Measurements from ENCODE around the gene TGM1.

The TGM1 gene

DNA sequence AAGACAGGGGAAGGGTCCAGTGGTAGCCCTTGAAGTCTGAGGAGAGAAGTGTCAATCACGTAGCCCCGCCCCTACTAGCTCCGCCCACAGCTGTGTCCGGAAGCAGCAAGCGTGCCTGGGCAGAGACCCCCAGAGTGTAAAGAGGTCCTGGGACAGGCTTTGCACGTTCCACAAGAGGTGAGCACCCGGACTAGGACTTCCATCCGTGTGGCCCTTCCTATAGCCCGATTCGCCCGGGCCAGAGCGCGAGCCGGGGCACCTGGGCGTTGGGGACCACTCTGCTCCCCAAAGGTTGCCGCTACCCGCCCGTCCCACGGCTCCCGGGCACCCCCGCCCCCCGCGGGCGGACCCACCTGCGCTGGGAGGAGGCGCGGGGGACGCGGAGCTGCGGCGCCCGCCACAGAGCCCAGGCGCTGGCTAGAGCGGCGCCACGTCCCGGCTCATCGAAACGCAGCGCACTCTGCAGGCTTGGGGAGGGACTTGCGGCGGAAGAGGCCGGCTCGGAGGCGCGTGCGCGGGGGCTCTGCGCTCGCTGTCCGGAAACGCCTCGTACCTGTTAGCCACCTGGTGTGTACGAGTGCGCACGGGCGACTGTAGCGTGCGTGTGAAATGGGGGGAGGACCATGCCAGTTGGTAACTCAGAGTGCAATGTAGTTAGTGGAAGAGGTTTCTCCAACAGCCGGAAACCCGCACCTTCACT lies 8.3 kb upstream of the TGM1 start, which contains the start of gene RABGGTA:
RABGGTA (minus strand) TSS at position 464 of the 700 bp plus-strand sequence. CDS start 482 bp downstream, outside the sequence.
- DNase-seq (ENCODE audit: low read depth), result peak; percentile 70

DNA sequence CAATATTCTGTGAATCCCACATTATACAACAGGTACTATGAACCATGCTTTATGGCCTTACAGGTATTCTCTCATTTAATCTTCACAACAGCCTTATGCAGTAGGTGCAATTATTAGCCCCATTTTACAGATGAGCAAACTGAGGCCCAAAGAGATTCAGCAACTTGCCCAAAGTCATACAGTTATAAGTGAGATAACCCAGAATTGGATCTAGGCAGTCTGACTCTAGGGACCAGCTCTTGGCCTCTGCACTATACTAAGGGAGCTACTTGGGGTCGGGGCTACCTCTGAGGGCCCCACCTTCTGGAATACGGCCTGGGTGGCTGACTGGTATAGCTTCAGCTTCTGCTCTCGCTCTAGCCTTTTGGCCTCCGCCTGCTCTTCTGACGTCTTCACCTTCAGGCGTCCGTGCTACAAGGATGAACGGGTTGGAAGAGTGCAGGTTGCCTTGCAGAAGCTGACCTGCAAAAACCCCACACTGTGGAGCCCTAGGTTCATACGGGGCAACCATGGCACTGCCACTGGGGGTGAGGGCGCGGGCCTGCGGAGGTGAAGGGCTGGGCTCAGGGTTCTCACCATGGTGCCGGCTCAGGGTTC lies 7.7 kb upstream of the TGM1 start:
- no peak for DNase-seq (ENCODE audit: low read depth)

DNA sequence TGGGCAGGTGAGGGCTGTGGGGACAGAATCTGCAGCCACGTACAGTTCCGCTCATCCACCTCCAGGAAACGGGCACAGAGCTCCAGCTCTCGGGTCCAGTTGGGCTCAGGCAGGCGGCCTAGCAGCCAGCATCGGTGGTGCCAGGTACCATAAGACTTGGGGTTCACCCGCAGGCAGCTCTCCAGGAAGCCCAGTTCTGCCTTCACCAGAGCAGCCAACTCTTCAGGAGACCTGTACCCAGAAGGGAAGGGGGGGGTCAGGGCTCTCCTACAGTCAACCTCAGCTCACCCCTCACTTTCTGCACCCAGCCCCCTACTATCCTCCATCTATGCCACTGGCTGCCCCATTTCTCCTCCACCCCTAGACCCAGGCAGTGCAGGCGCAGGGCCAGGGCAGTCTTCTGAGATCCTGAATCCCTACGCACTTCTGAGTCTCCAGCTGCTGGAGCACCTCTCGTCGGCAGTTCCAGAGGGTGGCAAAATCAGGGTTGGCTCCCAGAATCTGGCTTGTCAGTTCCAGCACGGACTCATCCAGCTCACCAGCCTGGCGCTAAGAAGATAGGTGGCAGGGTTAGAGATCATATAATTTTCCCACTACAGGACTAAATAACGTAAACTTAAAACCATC lies 7.0 kb upstream of the TGM1 start:
- no peak for DNase-seq (ENCODE audit: low read depth)

DNA sequence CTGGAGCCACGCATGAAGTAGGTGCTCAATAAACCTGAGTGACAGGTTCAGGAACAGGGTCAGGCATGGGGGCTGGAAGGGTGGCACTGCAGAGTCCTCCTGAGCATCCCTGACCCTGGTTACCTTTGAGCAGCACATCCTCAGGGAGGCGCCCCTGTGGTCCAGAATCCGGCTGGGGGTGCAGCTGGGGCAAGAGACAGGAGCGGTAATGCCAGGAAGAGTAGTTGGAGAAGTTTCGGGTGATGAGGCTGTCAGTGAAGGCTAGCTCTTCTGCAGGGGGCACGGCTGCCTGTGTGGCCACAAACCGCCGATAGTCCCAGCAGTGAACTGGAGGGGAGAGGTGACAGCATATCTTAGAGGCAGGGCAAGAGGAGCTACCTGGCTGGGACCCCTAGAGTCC lies 6.4 kb upstream of the TGM1 start:
- no peak for DNase-seq (ENCODE audit: low read depth)

DNA sequence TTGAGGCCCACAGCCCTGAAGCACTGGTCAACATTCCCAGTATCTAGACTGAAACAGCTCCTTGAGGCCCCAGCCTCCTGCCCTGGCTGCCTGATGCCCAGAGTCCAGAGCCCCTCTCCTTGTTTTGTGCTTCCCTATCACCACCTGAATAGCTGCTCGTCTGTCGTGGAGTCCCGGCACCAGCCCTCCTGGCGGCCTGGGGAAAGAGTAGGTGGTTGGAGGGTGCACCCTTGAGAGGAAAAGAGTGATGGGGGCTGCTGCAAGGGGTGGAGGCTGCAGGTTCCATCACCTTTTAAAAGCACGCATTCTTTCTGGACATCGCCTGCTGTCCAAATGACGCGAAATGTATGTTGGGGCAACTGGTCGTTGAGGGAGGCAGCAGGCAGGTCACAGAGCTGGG lies 5.2 kb upstream of the TGM1 start:
- no peak for DNase-seq (ENCODE audit: low read depth)

DNA sequence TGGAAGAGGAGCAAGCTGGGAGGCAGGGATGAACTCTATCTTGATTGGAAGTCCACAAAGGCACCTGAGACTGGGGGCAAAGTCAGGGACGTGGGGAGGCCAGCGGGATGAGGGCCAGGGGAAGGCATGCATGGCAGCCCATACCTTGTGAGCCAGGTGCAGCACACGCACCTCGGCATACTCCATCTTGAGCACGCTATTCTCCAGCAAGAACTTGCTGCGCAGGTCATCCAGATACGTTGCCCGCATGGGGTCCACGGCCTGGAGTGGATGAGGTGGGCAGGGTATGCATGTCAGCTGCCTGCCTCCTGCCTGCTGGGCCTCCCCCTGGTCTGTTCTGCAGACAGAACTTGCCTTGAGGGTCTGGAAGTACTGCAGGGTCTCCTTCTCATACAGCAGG lies 4.5 kb upstream of the TGM1 start:
- DNase-seq (ENCODE audit: low read depth), result no peak

DNA sequence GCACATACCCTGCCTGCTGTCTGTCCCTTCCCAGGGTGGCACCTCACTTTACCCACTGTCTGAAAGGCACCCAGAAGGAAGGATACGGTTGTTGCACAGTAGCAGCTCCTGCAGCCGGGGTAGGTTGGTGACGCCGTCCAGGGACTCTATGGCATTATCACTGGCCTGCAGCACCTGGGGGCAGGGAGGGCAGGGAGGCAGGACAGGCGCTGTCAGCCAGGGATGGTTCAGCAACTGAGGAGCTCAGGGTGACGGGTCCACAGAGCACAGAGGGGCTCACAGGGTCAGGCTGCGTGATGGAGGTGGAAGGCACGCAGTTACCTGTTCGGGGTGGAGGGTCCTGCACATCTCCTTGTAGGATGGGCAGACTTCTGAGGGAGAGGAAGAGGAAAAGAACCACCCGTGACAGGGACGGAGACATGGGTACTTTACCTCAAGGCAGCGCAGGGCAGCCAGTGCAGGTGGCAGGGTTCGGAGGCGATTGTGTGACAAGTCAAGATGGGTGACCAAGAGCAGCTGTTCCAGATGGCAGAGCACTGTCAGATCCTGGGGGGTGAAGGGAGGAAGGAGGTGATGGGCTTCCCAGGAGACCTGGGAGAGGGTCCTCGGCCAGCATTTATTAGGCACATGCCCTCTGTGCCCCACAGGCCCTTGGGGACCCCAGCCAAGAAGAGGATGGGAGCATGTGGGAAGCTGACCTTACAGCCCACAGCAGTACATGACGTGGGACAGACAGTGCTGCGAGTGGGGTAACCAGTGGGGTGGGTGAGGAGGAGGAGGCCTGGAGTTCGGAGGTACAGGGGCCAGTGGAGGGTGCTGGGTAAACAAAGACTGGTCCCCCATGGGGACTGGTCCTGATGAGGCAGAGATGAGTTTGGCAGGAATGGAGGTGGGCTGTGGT lies 3.6 kb upstream of the TGM1 start:
- no peak for DNase-seq (ENCODE audit: low read depth)

DNA sequence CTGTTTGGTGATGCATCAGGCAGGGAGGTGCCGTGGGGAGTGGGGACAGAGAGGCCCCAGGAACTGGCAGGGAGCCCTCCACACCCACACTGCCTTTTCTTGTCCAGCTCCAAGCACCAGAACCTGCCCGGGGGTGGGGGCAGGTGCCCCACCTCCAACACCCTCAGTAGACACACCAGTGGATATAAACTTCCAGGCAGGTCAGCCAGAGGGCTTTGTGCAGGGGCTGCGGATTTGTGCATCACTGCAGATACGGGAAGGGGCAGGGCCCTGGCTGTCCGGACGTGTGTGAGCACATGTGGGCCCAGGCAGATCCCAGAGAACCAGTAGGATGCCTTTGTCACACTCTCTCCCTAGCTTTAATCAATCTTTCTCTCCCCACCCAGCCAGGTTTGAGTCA lies 1.3 kb upstream of the TGM1 start:
- no peak for DNase-seq (ENCODE audit: low read depth)

DNA sequence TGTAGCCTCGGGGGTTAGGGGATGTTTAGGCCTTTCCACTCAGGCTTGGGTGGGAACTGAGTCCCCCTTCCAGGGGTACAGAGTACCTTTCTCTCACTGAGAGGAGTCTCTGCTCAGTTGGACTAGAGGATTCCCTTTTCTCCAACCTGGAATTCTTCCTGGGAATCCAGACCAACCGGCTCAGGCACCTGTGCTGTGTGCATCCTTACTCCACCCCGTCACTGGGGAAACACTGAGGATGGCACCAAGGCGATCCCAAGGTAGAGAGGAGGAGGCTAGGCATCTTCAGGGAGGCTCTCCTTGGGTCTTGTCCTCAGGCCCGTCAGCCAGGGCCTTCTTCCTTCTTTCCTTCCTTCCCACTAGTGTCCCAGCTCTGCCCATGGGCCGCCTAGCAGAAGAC lies 871 bp upstream of the TGM1 start:
- DNase-seq (ENCODE audit: low read depth), result no peak

DNA sequence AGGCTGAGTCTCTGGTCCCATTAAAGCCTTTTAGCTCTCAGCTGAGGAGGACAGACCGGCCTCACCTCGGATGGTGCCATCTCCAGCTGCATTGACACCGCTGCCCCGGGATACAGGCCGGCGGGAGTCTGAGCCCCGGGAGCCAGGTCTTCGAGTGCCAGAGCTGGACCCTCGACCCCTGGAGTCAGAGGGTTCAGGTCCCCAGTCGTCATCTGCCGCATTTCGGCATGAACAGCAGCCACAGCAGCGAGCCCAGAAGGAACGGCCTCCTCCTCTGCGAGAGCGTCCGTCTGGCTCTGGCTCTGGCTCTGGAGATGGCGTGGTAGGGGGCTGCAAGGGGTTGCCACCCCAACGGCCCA lies 1.0 kb downstream of the TGM1 start:
- DNase-seq (ENCODE audit: low read depth), result no peak

DNA sequence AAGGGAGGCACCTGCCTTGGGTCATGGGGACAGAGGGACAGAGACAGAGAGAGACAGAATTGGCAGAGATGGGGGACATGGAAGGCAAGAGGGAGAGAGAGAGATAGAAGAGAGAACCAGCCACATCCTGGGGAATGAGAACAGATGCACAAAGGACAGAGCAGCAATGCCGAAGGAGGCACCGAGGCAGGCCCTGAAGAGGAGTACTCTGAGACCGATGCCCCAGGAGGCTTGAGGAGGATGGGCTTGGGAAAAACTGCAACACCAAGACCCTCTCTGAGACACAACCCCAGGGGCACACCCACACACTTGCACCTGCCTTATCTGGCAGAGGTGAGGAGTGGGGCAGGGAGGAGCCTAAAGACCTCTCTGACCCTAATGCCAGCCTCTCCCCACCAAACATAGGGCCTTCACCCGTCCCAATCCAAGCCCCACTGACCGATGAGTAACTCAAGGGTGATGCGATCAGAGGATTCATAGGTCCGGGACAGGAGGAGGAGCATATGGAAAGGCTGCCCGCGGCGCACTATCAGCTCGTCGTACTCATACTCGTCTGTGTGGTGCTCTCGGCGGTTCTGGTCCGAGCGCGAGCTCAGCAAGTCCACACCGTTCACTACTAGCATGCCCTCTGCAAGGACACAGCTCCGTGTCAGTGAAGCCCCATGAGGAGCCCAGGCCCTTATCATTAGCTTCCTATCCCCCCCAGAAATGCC lies 1.6 kb downstream of the TGM1 start:
- no peak for DNase-seq (ENCODE audit: low read depth)

DNA sequence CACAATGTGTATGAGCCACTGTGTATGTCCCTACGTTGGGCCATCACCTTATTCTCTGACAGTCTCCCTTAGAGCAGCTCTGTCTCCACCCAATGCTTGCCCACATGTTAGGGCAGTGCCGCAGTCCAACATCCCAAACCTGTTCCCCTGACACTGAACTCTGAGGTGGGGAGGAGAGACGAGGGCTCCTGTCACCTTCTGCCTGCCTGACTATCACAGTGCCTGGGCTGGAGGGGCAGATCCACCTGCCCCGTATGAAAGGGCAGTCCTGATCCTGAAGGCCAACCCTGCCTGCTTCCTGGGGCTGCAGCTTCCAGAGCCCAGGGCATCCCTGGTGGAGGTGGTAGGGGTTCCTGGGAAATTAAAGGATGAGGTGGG lies 2.2 kb downstream of the TGM1 start:
- no peak for DNase-seq (ENCODE audit: low read depth)

DNA sequence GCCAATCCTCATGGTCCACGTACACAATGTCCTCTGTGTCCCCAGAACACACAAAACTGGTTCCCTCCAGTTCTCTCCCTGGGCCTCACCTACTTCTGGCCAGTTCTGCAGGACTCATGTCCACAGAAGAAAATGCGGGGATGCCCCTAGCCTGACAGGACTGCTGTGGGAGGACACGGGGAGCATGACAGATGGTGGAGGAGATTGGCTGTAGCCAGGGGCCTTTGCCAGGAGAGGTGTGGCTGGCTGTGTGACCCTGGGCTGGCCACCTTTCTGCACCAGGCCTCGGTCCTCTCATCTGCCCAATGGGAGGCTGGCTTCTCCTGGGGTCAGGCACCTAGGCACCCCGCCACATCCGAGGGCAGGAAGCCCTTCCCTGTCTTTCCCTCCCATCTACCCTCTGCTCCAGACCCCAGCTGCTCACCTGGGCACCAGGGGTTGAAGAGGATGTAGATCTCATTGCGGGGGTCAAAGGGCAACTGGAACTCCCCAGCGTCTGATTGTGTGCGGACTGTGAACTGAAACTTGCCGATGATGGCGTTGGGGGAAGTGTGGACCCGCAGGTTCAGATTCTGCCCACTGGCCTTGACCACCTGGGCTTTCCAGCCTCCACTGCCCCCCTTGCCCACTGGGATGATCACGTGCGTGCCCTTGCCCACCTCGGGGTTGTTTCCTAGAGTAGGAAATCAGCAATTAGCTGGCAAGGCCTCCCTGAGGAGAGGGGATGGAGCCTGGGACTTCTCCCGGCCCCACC lies 2.8 kb downstream of the TGM1 start:
- DNase-seq (ENCODE audit: low read depth), result no peak

DNA sequence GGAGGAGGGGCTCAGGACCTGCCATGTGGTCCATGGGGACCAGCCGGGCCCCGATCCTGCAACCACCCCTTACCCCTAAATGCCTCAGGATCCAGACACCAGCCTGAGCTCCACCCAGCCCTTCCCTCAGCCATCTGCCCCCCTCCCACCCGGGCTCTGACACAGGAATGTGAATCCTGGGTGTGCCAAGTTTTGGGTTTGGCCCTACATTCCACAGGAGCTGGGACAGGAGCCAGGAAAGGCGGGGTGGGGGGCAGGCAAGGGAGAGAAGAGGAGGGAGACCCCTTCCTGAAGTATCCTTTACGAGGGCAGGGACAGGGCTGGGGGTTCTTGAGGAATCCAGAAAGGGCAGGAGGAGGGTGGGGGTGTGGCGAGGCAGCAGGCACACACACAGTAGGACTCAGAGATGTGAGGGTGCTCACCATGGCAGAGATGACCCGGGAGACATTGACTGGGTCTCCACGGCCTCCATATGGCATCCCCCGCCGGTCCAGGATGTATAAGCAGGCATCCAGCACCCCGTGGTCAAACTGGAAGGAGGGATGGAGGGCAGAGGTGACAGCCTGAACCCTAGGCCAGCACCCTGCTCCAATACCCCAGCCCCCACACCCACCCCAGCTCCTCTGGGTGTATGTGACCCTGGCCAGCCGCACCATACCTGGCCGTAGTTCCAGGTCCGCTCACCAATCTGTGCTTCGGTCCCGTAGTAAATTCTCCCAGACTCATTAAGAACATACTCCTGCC lies 3.5 kb downstream of the TGM1 start:
- DNase-seq (ENCODE audit: low read depth), result no peak

DNA sequence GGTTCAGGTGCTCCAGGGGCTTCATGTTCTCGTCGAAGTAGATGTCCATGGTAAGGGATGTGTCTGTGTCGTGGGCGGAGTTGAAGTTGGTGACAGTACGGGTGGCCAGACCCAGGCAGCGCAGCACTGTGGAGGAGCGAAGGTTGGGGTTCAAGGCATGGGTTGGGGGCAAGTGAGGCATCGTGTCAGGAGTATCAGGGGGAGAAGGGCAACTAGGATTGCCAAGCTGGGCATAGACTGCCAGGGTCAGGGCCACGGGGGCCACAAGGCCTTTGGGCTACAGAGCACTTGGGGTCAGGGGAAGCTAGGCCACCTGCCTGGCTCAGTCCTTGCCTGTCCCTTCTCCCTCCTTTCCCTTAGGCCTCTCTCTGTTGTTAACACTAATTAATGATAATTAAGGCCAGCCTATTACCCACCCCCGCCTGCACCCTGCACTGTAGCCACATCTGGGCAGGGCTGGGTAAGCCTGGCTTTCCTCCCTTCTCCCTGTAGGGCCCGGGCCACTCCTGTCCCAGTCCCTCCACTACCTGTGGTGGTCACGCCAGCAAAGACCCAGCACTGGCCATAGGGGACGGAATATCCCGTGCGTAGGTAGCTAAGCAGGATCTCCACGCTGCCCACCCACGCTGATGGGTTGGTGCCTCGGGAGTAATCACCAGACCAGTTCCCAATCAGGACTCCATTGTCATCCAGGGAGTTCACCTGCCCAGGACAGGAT lies 4.3 kb downstream of the TGM1 start:
- DNase-seq (ENCODE audit: low read depth), result no peak

DNA sequence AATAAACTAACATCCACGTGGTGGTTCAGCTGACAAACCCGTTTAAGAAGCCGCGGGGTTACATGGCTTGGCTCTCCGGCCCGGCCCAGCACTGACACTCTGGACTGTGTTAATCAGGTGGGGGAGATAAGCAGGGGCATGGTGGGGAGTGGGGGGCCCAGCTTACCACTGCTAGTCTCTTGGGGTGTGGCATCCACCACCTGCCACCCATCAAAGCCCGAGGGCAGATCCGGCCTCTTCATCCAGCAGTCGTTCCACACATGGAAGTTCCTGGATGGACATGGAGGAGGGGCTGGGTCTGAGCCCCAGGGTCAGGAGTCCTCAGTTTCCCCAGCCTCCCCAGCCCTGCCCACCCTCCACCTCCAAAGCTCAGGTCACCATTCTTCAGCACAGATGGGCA lies 4.9 kb downstream of the TGM1 start:
- DNase-seq (ENCODE audit: low read depth), result no peak

DNA sequence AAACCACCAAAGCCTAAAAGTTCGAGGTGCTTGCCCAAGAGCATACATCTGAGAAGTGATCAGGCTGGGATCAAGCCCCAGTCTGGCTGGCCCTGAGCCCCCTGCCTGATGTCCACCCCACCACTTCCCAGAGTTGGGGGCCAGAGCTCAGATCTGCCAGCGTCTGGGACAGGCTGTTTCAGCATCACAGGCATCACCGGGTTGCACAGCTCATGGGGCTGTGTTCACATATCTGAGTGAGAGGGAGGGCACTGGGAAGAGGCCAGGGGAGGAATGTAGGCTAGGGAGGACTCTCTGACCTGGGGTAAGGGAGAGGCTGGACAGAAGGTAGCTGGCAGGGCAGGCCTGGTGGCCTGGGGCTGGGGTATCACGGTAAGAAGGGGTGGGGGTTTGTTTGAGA lies 6.0 kb downstream of the TGM1 start:
- no peak for DNase-seq (ENCODE audit: low read depth)

DNA sequence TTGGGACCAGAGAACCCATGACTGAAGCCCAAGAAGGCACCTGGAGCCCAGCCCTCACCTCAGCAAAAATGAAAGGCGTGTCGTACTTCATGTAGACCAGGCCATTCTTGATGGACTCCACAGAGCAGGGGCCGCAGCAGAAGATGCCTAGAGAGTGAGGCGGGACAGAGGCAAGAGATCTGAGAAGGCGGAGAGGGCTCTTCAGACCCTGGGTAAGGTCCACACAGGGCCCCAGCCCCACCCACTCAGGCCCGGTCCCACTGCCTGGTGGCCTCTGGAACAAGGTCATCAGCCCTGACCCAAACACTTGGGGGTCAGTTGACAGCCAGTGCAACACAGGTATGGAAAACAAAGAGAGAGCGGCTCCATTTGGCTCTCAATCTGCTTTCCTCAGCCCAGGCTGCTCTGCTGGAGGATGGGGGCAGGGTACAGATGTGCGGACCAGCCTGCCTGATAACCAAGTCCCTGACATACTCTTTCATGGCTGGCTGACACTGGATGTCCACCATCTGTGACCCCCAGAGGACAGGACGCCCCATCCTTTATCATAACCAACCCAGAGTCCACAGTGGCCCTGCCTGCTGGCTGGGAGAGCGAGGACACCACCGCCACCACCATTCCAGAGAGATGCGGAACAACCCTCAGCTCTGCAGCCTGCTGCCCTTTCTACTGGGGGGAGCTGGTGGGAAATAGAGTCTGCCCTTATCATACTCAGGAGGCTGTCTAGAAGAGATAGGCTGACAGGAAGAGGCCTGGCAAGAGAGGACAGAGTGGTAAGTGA lies 6.9 kb downstream of the TGM1 start:
- no peak for DNase-seq (ENCODE audit: low read depth)

DNA sequence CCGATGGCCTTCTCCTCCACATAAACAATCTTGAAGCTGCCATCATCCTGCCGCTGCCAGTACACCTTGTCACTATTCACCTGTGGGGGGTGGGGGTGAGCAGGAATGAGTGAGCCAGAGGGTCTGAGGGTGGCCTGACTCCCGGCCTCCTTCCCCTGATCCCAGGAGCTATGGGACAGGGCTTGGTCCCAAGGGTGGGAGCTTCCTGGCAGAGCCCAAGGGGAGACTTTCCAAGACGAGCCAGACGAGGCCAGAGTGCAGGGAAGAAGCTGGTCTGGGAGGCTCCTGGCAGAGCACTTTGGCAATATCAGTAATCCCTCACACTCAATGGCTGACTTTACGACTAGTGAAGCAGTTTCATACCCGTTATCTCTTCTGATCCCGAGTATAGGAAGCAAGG lies 7.5 kb downstream of the TGM1 start:
- no peak for DNase-seq (ENCODE audit: low read depth)
